CD8-positive, alpha-beta memory T cell (primary cell): ENCODE measurements around the gene ALPK3. TPM values are rescaled to one million over a fixed set of nuclear protein-coding genes. Genes with fewer than 3 reads are reported as not detected.
"Not testable (repeated sequence)": the region's sequence is repeated elsewhere in the genome, so short reads cannot be mapped to it uniquely, and the experiment has no call there.

Source experiments
- CTCF ChIA-PET: fragments of 350-600 bp; sonication (Branson Sonifier 250); formaldehyde crosslinking; loops from one replicate; lab custom pipeline; 2021; ENCODE audit warnings: antibody characterized with exemption; lab: Charles Lee
- POLR2A ChIA-PET: fragments of 350-600 bp; sonication (Branson Sonifier 250); formaldehyde crosslinking; loops from one replicate; lab custom pipeline; 2021; ENCODE audit warnings: antibody characterized with exemption; lab: Charles Lee
- DNase-seq, 5 donors: peaks; one replicate each; pipeline versions ENCODE4 v3.0.0 to v3.0.0-alpha.2; 2020 to 2022; ENCODE audit warnings: mixed read lengths in 1 of 5
- H3K27ac ChIP-seq: one replicate; pipeline ENCODE4 v1.7.0; 2013; ENCODE audit warnings: low read depth, mild to moderate bottlenecking, low read length, moderate library complexity
- H3K27me3 ChIP-seq: 2 replicates; pipeline ENCODE4 v1.7.0; 2013; ENCODE audit warnings: low read length, mild to moderate bottlenecking; ENCODE audit not compliant: insufficient read depth, poor library complexity, severe bottlenecking
- H3K36me3 ChIP-seq: 2 replicates; pipeline ENCODE4 v1.7.0; 2013; ENCODE audit warnings: mild to moderate bottlenecking, low read length, moderate library complexity; ENCODE audit not compliant: insufficient read depth
- H3K4me1 ChIP-seq: 2 replicates; pipeline ENCODE4 v1.7.0; 2013; ENCODE audit warnings: mild to moderate bottlenecking, low read length, moderate library complexity; ENCODE audit not compliant: insufficient read depth
- H3K4me3 ChIP-seq: 2 replicates; pipeline ENCODE4 v1.7.0; 2013; ENCODE audit warnings: mild to moderate bottlenecking, low read length
- H3K9me3 ChIP-seq: 2 replicates; pipeline ENCODE4 v1.7.0; 2013; ENCODE audit warnings: mild to moderate bottlenecking, low read length
- H3K27ac Mint-ChIP-seq, 8 donors: one replicate each; pipeline ENCODE4 v1.8.0; 2020 to 2021; ENCODE audit warnings: mixed read lengths in 8 of 8, mild to moderate bottlenecking in 6 of 8, inconsistent platforms in 3 of 8, moderate library complexity in 3 of 8
- H3K27me3 Mint-ChIP-seq, 2 donors: one replicate each; pipeline ENCODE4 v1.8.0; 2020 to 2021; ENCODE audit warnings: mixed read lengths in 2 of 2, mild to moderate bottlenecking in 1 of 2, moderate library complexity in 1 of 2
- H3K36me3 Mint-ChIP-seq, 3 donors: one replicate each; pipeline ENCODE4 v1.8.0; 2020 to 2021; ENCODE audit warnings: mixed read lengths in 3 of 3, inconsistent platforms in 1 of 3, mild to moderate bottlenecking in 1 of 3
- H3K4me1 Mint-ChIP-seq, 3 donors: one replicate each; pipeline ENCODE4 v1.8.0; 2020 to 2021; ENCODE audit warnings: mixed read lengths in 3 of 3, inconsistent platforms in 1 of 3, mild to moderate bottlenecking in 1 of 3
- H3K4me3 Mint-ChIP-seq, 7 donors: one replicate each; pipeline ENCODE4 v1.8.0; 2020 to 2021; ENCODE audit warnings: mixed read lengths in 7 of 7, mild to moderate bottlenecking in 6 of 7, moderate library complexity in 4 of 7, inconsistent platforms in 2 of 7
- H3K9me3 Mint-ChIP-seq, 5 donors: one replicate each; pipeline ENCODE4 v1.8.0; 2020 to 2022; ENCODE audit warnings: mixed read lengths in 5 of 5, mild to moderate bottlenecking in 3 of 5, moderate library complexity in 2 of 5, inconsistent platforms in 1 of 5
- polyA plus RNA-seq: library from polyadenylated mRNA; unstranded; fragments of 300-500 nt; fragmentation: Illumina TruSeq; gene quantifications from one replicate; pipeline ENCODE4 v1.2.3, GENCODE V29; 2021
- total RNA-seq, 2 experiments: library from RNA; stranded (reverse); gene quantifications; one replicate each; pipeline ENCODE4 v1.2.3, GENCODE V29; 2021

ALPK3 gene
- total and polyA plus RNA-seq, 3 experiments from 2014 or later = 0.03 to 0.18 (median 0.07) TPM

- H3K9me3 Mint-ChIP-seq = not testable (repeated sequence)
Measured at GRCh38 chr15:84877701-84878100, 60.5 kb downstream of the ALPK3 start.

GRCh38 chr15:84878504-84878903 is 61.3 kb downstream of the ALPK3 start:
- H3K4me1 Mint-ChIP-seq = no peaks in the 10 kb centered on the region
- Histone ChIP-seq H3K36me3 (no peaks in the 10 kb centered on the region), H3K27ac (no peak overlapping the region), H3K4me3 (no peak overlapping the region), H3K4me1 (no peaks in the 10 kb centered on the region), H3K27me3 (no peaks in the 10 kb centered on the region), H3K9me3 (no peaks in the 10 kb centered on the region)
- peak overlapping the region in 1 of 8 donors; percentile 23 for H3K27ac Mint-ChIP-seq
- no peak overlapping the region for H3K4me3 Mint-ChIP-seq
- peaks cover 1 to 12% of the 10 kb centered on the region in 2 donors for H3K27me3 Mint-ChIP-seq
- ChIA-PET CTCF (interaction anchor here (0.9 to 2.0 kb wide), 7 partner anchors 9 to 307 kb away, joined by 3 to 10 read pairs (median 4); no protein-coding TSS in a partner anchor), POLR2A (no interaction called here)
- H3K36me3 Mint-ChIP-seq = no peaks in the 10 kb centered on the region
- H3K9me3 Mint-ChIP-seq = no peaks in the 10 kb centered on the region
- DNase-seq = peak; percentile 30 to 70 (median 34)

More at GRCh38 chr15:84877701-84878100, 60.5 kb downstream of the ALPK3 start:
- H3K4me1 Mint-ChIP-seq, POLR2A ChIA-PET, H3K4me3 ChIP-seq, H3K36me3 ChIP-seq, H3K27me3 Mint-ChIP-seq, H3K36me3 Mint-ChIP-seq, H3K4me1 ChIP-seq, DNase-seq, H3K27me3 ChIP-seq, H3K4me3 Mint-ChIP-seq, H3K9me3 ChIP-seq, H3K27ac ChIP-seq, H3K27ac Mint-ChIP-seq: not testable (repeated sequence)
- CTCF ChIA-PET = interaction anchor here (0.9 to 2.0 kb wide), 7 partner anchors 8 to 306 kb away, joined by 3 to 10 read pairs (median 4); no protein-coding TSS in a partner anchor

GRCh38 chr15:84879088-84879780 is 62.1 kb downstream of the ALPK3 start:
- Histone ChIP-seq H3K27ac (no peak overlapping the region), H3K4me1 (no peaks in the 10 kb centered on the region), H3K4me3 (no peak overlapping the region), H3K27me3 (no peaks in the 10 kb centered on the region), H3K9me3 (no peaks in the 10 kb centered on the region), H3K36me3 (no peaks in the 10 kb centered on the region)
- ChIA-PET CTCF (interaction anchor here (2.0 kb wide), 2 partner anchors 10 to 291 kb away, joined by 8 to 10 read pairs; no protein-coding TSS in a partner anchor), POLR2A (no interaction called here)
- no peak overlapping the region for H3K27ac Mint-ChIP-seq
- H3K27me3 Mint-ChIP-seq = peaks cover 1 to 12% of the 10 kb centered on the region in 2 donors
- H3K36me3 Mint-ChIP-seq = no peaks in the 10 kb centered on the region
- no peaks in the 10 kb centered on the region for H3K9me3 Mint-ChIP-seq
- H3K4me3 Mint-ChIP-seq = no peak overlapping the region
- no peaks in the 10 kb centered on the region for H3K4me1 Mint-ChIP-seq
- DNase-seq = no peak

GRCh38 chr15:84880007-84880406 is 62.9 kb downstream of the ALPK3 start:
- H3K4me1 Mint-ChIP-seq = no peaks in the 10 kb centered on the region
- CTCF ChIA-PET = interaction anchor here (1.7 kb wide), 1 partner anchor 292 kb away, joined by 5 read pairs; no protein-coding TSS in a partner anchor

GRCh38 chr15:84880822-84881519 is 63.8 kb downstream of the ALPK3 start:
- Histone ChIP-seq H3K36me3 (no peaks in the 10 kb centered on the region), H3K4me1 (no peaks in the 10 kb centered on the region), H3K27me3 (no peaks in the 10 kb centered on the region), H3K9me3 (no peaks in the 10 kb centered on the region), H3K4me3 (no peak overlapping the region), H3K27ac (no peak overlapping the region)
- DNase-seq = no peak
- Mint-ChIP-seq H3K36me3 (no peaks in the 10 kb centered on the region), H3K4me1 (no peaks in the 10 kb centered on the region), H3K27ac (no peak overlapping the region), H3K9me3 (no peaks in the 10 kb centered on the region), H3K4me3 (no peak overlapping the region), H3K27me3 (peaks cover 1 to 16% of the 10 kb centered on the region in 2 donors)
- ChIA-PET CTCF (interaction anchor here (1.7 kb wide), 1 partner anchor 293 kb away, joined by 5 read pairs; no protein-coding TSS in a partner anchor), POLR2A (no interaction called here)

More at GRCh38 chr15:84880007-84880406, 62.9 kb downstream of the ALPK3 start:
- Mint-ChIP-seq H3K9me3 (no peaks in the 10 kb centered on the region), H3K27ac (no peak overlapping the region), H3K36me3 (no peaks in the 10 kb centered on the region), H3K27me3 (peaks cover 1 to 16% of the 10 kb centered on the region in 2 donors), H3K4me3 (no peak overlapping the region)
- no peak overlapping the region for H3K4me3 ChIP-seq
- no peaks in the 10 kb centered on the region for H3K4me1 ChIP-seq
- no peaks in the 10 kb centered on the region for H3K9me3 ChIP-seq
- H3K27me3 ChIP-seq = no peaks in the 10 kb centered on the region
- no peak overlapping the region for H3K27ac ChIP-seq
- POLR2A ChIA-PET = no interaction called here
- DNase-seq = no peak
- no peaks in the 10 kb centered on the region for H3K36me3 ChIP-seq

- peaks cover 1 to 16% of the 10 kb centered on the region in 2 donors for H3K27me3 Mint-ChIP-seq
- CTCF ChIA-PET = interaction anchor here (1.7 kb wide), 1 partner anchor 294 kb away, joined by 5 read pairs; no protein-coding TSS in a partner anchor
- POLR2A ChIA-PET = no interaction called here
- H3K4me1 Mint-ChIP-seq = no peaks in the 10 kb centered on the region
- Histone ChIP-seq H3K27ac (no peak overlapping the region), H3K4me3 (no peak overlapping the region), H3K27me3 (no peaks in the 10 kb centered on the region), H3K4me1 (no peaks in the 10 kb centered on the region), H3K9me3 (no peaks in the 10 kb centered on the region), H3K36me3 (no peaks in the 10 kb centered on the region)
- no peaks in the 10 kb centered on the region for H3K9me3 Mint-ChIP-seq
- H3K4me3 Mint-ChIP-seq = no peak overlapping the region
- H3K36me3 Mint-ChIP-seq = no peaks in the 10 kb centered on the region
- no peak overlapping the region for H3K27ac Mint-ChIP-seq
- DNase-seq = no peak
Measured at GRCh38 chr15:84881520-84881830, 64.3 kb downstream of the ALPK3 start.

- Histone ChIP-seq H3K4me3 (no peak overlapping the region), H3K9me3 (no peaks in the 10 kb centered on the region), H3K27ac (no peak overlapping the region), H3K27me3 (no peaks in the 10 kb centered on the region), H3K36me3 (no peaks in the 10 kb centered on the region), H3K4me1 (no peaks in the 10 kb centered on the region)
- no peak for DNase-seq
- Mint-ChIP-seq H3K27ac (no peak overlapping the region), H3K4me3 (no peak overlapping the region), H3K36me3 (no peaks in the 10 kb centered on the region), H3K9me3 (no peaks in the 10 kb centered on the region), H3K4me1 (no peaks in the 10 kb centered on the region), H3K27me3 (peaks cover 3 to 16% of the 10 kb centered on the region in 2 donors)
- POLR2A ChIA-PET = no interaction called here
- CTCF ChIA-PET = no interaction called here
Measured at GRCh38 chr15:84883466-84883865, 66.3 kb downstream of the ALPK3 start.
